GM12878 (cell line): ENCODE data around the gene CATSPER4. TPM values are rescaled to one million over a fixed set of nuclear protein-coding genes. Genes with fewer than 3 reads are reported as not detected.

ENCODE experiments used
- EED ChIP-seq: sonication (generic); IDR thresholded peaks from 2 replicates; pipeline ENCODE4 v1.6.1; 2016; ENCODE audit warnings: antibody characterized with exemption, low read depth
- EGR1 ChIP-seq, 2 experiments: IDR thresholded peaks; 1 replicate in 1 of 2; 2 replicates in 1 of 2; pipeline ENCODE4 v1.6.1; 2011 to 2012; ENCODE audit warnings: low read depth in 2 of 2, low read length in 2 of 2, borderline replicate concordance in 1 of 2, mild to moderate bottlenecking in 1 of 2, moderate library complexity in 1 of 2
- EZH2 ChIP-seq: IDR thresholded peaks from 2 replicates; pipeline ENCODE4 v1.6.1; 2012; ENCODE audit warnings: low read depth, mild to moderate bottlenecking, control low read depth, inconsistent platforms, low read length, borderline replicate concordance; ENCODE audit not compliant: control insufficient read depth
- FOXK2 ChIP-seq: fragments of 450-650 bp; IDR thresholded peaks from 2 replicates; pipeline ENCODE4 v1.6.1; 2017; ENCODE audit warnings: mild to moderate bottlenecking, moderate library complexity
- HDAC2 ChIP-seq: fragments of 200-600 bp; sonication (generic); IDR thresholded peaks from 2 replicates; pipeline ENCODE4 v1.6.1; 2017
- HDAC6 ChIP-seq: fragments of 200-600 bp; sonication (generic); IDR thresholded peaks from one replicate; pipeline ENCODE4 v1.8.0; 2017; ENCODE audit warnings: antibody characterized with exemption; ENCODE audit not compliant: unreplicated experiment
- HDGF ChIP-seq: fragments of 450-650 bp; IDR thresholded peaks from 2 replicates; pipeline ENCODE4 v1.6.1; 2016; ENCODE audit warnings: antibody characterized with exemption
- IRF4 ChIP-seq: IDR thresholded peaks from 2 replicates; pipeline ENCODE4 v1.6.1; 2011; ENCODE audit warnings: low read depth, low read length
- KLF5 ChIP-seq: fragments of 450-650 bp; IDR thresholded peaks from 2 replicates; pipeline ENCODE4 v1.6.1; 2014; ENCODE audit warnings: mild to moderate bottlenecking; ENCODE audit not compliant: partially characterized antibody
- MEF2A ChIP-seq: IDR thresholded peaks from 2 replicates; pipeline ENCODE4 v1.6.1; 2011; ENCODE audit warnings: low read depth, mild to moderate bottlenecking, low read length, moderate library complexity; ENCODE audit not compliant: insufficient read depth
- NFYB ChIP-seq: IDR thresholded peaks from 2 replicates; pipeline ENCODE4 v1.6.1; 2011; ENCODE audit warnings: low read depth, mild to moderate bottlenecking, low read length, improper control_type of control experiment, moderate library complexity; ENCODE audit not compliant: insufficient read depth
- NRF1 ChIP-seq: conservative IDR thresholded peaks from 2 replicates; pipeline ENCODE4 v1.6.1; 2011; ENCODE audit warnings: mild to moderate bottlenecking, low read depth, low read length, improper control_type of control experiment
- PAX8 ChIP-seq: fragments of 450-650 bp; IDR thresholded peaks from 2 replicates; pipeline ENCODE4 v1.6.1; 2017; ENCODE audit warnings: mild to moderate bottlenecking, moderate library complexity
- RCOR1 ChIP-seq: conservative IDR thresholded peaks from 2 replicates; pipeline ENCODE4 v1.6.1; 2012; ENCODE audit warnings: low read depth, low read length, improper control_type of control experiment
- RELA ChIP-seq: fragments of 450-650 bp; IDR thresholded peaks from 2 replicates; pipeline ENCODE4 v1.8.0; 2014; ENCODE audit warnings: borderline replicate concordance; ENCODE audit not compliant: partially characterized antibody
- SIN3A ChIP-seq: IDR thresholded peaks from 2 replicates; pipeline ENCODE4 v1.6.1; 2012; ENCODE audit warnings: low read depth, low read length, improper control_type of control experiment
- SIX5 ChIP-seq: IDR thresholded peaks from 2 replicates; pipeline ENCODE4 v1.6.1; 2011; ENCODE audit warnings: mild to moderate bottlenecking, low read depth, low read length, moderate library complexity; ENCODE audit not compliant: severe bottlenecking
- STAT1 ChIP-seq: fragments of 450-650 bp; conservative IDR thresholded peaks from 2 replicates; pipeline ENCODE4 v1.6.1; 2014; ENCODE audit warnings: antibody characterized with exemption, mild to moderate bottlenecking
- TCF3 ChIP-seq: IDR thresholded peaks from 2 replicates; pipeline ENCODE4 v1.6.1; 2012; ENCODE audit warnings: low read depth, mild to moderate bottlenecking, low read length, borderline replicate concordance; ENCODE audit not compliant: insufficient read depth
- WRNIP1 ChIP-seq: IDR thresholded peaks from 2 replicates; pipeline ENCODE4 v1.6.1; 2011; ENCODE audit warnings: low read depth, low read length, improper control_type of control experiment, borderline replicate concordance
- ZNF24 ChIP-seq: fragments of 450-650 bp; IDR thresholded peaks from 2 replicates; pipeline ENCODE4 v1.6.1; 2017; ENCODE audit warnings: antibody characterized with exemption, mild to moderate bottlenecking
- polyA plus RNA-seq, 11 experiments: library from polyadenylated mRNA; depleted of rRNA in 4 of 11; unstranded in 6 of 11; stranded (reverse) in 5 of 11; fragments of >200 nt; fragmentation: Nextera tagmentation in 4 of 11; fragmentation: Illumina TruSeq in 1 of 11; extraction: Ambion mirVana in 4 of 11; extraction: Trizol in 1 of 11; gene quantifications; 1 replicate in 1 of 11; 2 replicates in 10 of 11; pipeline versions ENCODE4 v1.2.1 to v1.2.3, GENCODE V29; 2011 to 2016; ENCODE audit warnings: inconsistent platforms in 2 of 11, missing spikeins in 2 of 11, low read depth in 1 of 11
- total RNA-seq, 4 experiments: library from RNA; depleted of rRNA in 3 of 4; stranded (reverse); fragments of >200 nt in 3 of 4; fragmentation: Illumina TruSeq in 1 of 4; extraction: Trizol in 1 of 4; gene quantifications; 2 replicates each; pipeline versions ENCODE4 v1.2.1 to v1.2.3, GENCODE V29; 2013 to 2021
- TF ChIP-seq, protein P1 (sequence below): IDR thresholded peaks from 2 replicates; pipeline ENCODE4 v1.6.1; 2011; ENCODE audit warnings: borderline replicate concordance, low read depth, mild to moderate bottlenecking, moderate library complexity, low read length; ENCODE audit not compliant: insufficient read depth, poor library complexity, severe bottlenecking
- TF ChIP-seq, protein P2 (sequence below): fragments of 450-650 bp; formaldehyde crosslinking; IDR thresholded peaks from 2 replicates; pipeline ENCODE4 v1.5.0; 2022; ENCODE audit warnings: mild to moderate bottlenecking, missing genetic modification characterization
- TF ChIP-seq, protein P3 (sequence below): fragments of 450-650 bp; IDR thresholded peaks from 2 replicates; pipeline ENCODE4 v1.6.1; 2018; ENCODE audit warnings: mild to moderate bottlenecking, low read depth, moderate library complexity; ENCODE audit not compliant: partially characterized antibody

Gene CATSPER4
- total and polyA plus RNA-seq, 10 of the 15 experiments (the other 5 are each of a cell fraction or from before 2014, with no cell fraction given) = 0.13 TPM; not detected in 9

DNA sequence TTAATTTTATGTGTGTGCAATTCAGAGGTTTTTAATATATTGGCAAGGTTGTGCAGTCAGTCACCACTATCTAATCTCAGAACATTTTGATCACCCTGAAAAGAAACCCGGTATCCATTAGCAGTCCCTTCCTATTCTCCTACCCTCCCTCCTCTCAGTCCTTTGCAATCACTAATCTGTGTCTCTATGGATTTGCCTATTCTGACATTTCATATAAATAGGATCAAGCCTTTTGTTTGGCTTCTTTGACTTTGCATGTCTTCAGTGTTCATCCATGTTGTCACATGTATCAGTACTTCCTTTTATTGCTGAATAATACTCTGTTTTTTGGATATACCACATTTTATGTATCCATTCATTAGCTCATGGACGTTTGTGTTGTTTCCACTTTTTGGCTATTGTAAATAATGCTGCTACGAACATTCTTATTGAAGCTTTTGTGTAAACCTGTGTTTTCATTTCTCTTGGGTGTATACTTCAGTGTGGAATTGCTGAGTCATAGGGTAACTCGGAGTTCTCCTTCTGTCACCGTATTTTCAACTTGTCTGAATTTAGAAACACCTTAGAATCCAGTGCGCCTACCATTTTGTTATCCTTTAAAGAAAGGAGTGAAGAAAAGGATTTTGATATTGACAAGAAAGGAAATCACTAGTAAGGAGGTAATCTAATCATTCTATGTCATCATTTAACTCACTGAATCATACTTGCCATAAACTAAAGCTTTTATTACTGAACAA is 47.0 kb downstream of the CATSPER4 start (continued):
- TF ChIP-seq EGR1 (IDR thresholded peaks at IDR 0.05; ENCODE audit: borderline replicate concordance in 1 of 2, low read depth in 2 of 2, low read length in 2 of 2) (no peak), STAT1 (no peak), MEF2A (no peak), HDAC6 (no peak), TCF3 (no peak), WRNIP1 (no peak), PAX8 (no peak; the same call in 1 of the 2 replicates), SIX5 (no peak), RELA (no peak), EED (no peak), SIN3A (0 out of 2 replicates have a peak, but pooled peaks have one; percentile 35), NRF1 (no peak), RCOR1 (no peak), FOXK2 (no peak), NFYB (no peak), HDGF (no peak), ZNF24 (peak; percentile 56; the same call in 1 of the 2 replicates), HDAC2 (no peak), IRF4 (no peak), KLF5 (no peak), EZH2 (no peak)
- TF ChIP-seq, protein P1, sequence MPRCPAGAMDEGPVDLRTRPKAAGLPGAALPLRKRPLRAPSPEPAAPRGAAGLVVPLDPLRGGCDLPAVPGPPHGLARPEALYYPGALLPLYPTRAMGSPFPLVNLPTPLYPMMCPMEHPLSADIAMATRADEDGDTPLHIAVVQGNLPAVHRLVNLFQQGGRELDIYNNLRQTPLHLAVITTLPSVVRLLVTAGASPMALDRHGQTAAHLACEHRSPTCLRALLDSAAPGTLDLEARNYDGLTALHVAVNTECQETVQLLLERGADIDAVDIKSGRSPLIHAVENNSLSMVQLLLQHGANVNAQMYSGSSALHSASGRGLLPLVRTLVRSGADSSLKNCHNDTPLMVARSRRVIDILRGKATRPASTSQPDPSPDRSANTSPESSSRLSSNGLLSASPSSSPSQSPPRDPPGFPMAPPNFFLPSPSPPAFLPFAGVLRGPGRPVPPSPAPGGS = no peak
- TF ChIP-seq, protein P2, sequence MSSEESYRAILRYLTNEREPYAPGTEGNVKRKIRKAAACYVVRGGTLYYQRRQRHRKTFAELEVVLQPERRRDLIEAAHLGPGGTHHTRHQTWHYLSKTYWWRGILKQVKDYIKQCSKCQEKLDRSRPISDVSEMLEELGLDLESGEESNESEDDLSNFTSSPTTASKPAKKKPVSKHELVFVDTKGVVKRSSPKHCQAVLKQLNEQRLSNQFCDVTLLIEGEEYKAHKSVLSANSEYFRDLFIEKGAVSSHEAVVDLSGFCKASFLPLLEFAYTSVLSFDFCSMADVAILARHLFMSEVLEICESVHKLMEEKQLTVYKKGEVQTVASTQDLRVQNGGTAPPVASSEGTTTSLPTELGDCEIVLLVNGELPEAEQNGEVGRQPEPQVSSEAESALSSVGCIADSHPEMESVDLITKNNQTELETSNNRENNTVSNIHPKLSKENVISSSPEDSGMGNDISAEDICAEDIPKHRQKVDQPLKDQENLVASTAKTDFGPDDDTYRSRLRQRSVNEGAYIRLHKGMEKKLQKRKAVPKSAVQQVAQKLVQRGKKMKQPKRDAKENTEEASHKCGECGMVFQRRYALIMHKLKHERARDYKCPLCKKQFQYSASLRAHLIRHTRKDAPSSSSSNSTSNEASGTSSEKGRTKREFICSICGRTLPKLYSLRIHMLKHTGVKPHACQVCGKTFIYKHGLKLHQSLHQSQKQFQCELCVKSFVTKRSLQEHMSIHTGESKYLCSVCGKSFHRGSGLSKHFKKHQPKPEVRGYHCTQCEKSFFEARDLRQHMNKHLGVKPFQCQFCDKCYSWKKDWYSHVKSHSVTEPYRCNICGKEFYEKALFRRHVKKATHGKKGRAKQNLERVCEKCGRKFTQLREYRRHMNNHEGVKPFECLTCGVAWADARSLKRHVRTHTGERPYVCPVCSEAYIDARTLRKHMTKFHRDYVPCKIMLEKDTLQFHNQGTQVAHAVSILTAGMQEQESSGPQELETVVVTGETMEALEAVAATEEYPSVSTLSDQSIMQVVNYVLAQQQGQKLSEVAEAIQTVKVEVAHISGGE (CRISPR knock-in tag) = no peak
- TF ChIP-seq, protein P3, sequence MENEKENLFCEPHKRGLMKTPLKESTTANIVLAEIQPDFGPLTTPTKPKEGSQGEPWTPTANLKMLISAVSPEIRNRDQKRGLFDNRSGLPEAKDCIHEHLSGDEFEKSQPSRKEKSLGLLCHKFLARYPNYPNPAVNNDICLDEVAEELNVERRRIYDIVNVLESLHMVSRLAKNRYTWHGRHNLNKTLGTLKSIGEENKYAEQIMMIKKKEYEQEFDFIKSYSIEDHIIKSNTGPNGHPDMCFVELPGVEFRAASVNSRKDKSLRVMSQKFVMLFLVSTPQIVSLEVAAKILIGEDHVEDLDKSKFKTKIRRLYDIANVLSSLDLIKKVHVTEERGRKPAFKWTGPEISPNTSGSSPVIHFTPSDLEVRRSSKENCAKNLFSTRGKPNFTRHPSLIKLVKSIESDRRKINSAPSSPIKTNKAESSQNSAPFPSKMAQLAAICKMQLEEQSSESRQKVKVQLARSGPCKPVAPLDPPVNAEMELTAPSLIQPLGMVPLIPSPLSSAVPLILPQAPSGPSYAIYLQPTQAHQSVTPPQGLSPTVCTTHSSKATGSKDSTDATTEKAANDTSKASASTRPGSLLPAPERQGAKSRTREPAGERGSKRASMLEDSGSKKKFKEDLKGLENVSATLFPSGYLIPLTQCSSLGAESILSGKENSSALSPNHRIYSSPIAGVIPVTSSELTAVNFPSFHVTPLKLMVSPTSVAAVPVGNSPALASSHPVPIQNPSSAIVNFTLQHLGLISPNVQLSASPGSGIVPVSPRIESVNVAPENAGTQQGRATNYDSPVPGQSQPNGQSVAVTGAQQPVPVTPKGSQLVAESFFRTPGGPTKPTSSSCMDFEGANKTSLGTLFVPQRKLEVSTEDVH = no peak
